Measurements from ENCODE around the gene NPTXR.
A peak's percentile ranks its signal among the peaks of the same experiment; 100 is the strongest.

NPTXR gene

GRCh38 chr22:38874529-38875222 is 30.8 kb upstream of the NPTXR start:
- H3K4me1 ChIP-seq (ENCODE audit: insufficient read depth, poor library complexity, severe bottlenecking) = peaks cover 4% of the 10 kb centered on the region
- no peak for TF ChIP-seq CTCF (IDR thresholded peaks at IDR 0.05; ENCODE audit: poor library complexity, severe bottlenecking)
- no peaks in the 10 kb centered on the region for H3K9me3 ChIP-seq (ENCODE audit: severe bottlenecking)
- ATAC-seq (ENCODE audit: low read depth) = no peak
- no peak for DNase-seq (ENCODE audit: low spot score)
- H3K4me3 ChIP-seq (ENCODE audit: severe bottlenecking) = no peak overlapping the region
- H3K36me3 ChIP-seq (ENCODE audit: low read depth) = peaks cover 10% of the 10 kb centered on the region
- H3K27ac ChIP-seq (ENCODE audit: poor library complexity, severe bottlenecking) = no peak overlapping the region
- H3K27me3 ChIP-seq (ENCODE audit: insufficient read depth, poor library complexity, severe bottlenecking) = peaks cover 33% of the 10 kb centered on the region

- DNase-seq (ENCODE audit: low spot score) = no peak
Observed at GRCh38 chr22:38873469-38874411, 29.9 kb upstream of the NPTXR start.

GRCh38 chr22:38872831-38873248 is 29.0 kb upstream of the NPTXR start:
- Histone ChIP-seq H3K9me3 (ENCODE audit: severe bottlenecking) (no peaks in the 10 kb centered on the region), H3K4me1 (ENCODE audit: insufficient read depth, poor library complexity, severe bottlenecking) (peaks cover 4% of the 10 kb centered on the region), H3K36me3 (ENCODE audit: low read depth) (peaks cover 25% of the 10 kb centered on the region), H3K27ac (ENCODE audit: poor library complexity, severe bottlenecking) (no peak overlapping the region), H3K27me3 (ENCODE audit: insufficient read depth, poor library complexity, severe bottlenecking) (peaks cover 33% of the 10 kb centered on the region), H3K4me3 (ENCODE audit: severe bottlenecking) (peak overlapping the region; percentile 87)
- TF ChIP-seq CTCF (IDR thresholded peaks at IDR 0.05; ENCODE audit: poor library complexity, severe bottlenecking) = no peak
- DNase-seq (ENCODE audit: low spot score) = no peak
- ATAC-seq (ENCODE audit: low read depth) = no peak

More at GRCh38 chr22:38873469-38874411, 29.9 kb upstream of the NPTXR start:
- Histone ChIP-seq H3K27ac (ENCODE audit: poor library complexity, severe bottlenecking) (no peak overlapping the region), H3K4me1 (ENCODE audit: insufficient read depth, poor library complexity, severe bottlenecking) (peaks cover 4% of the 10 kb centered on the region), H3K9me3 (ENCODE audit: severe bottlenecking) (no peaks in the 10 kb centered on the region), H3K4me3 (ENCODE audit: severe bottlenecking) (no peak overlapping the region), H3K27me3 (ENCODE audit: insufficient read depth, poor library complexity, severe bottlenecking) (peaks cover 33% of the 10 kb centered on the region), H3K36me3 (ENCODE audit: low read depth) (peaks cover 16% of the 10 kb centered on the region)
- 0 out of 3 replicates have a peak, but pooled peaks have one; percentile 5 for ATAC-seq (ENCODE audit: low read depth)
- TF ChIP-seq CTCF (IDR thresholded peaks at IDR 0.05; ENCODE audit: poor library complexity, severe bottlenecking) = no peak

GRCh38 chr22:38872172-38872830 is 28.5 kb upstream of the NPTXR start, which contains the start of gene CBX6:
CBX6 (minus strand) TSS chr22:38872216; CDS start chr22:38872190, 26 bp downstream.
- H3K27ac ChIP-seq (ENCODE audit: poor library complexity, severe bottlenecking) = peak within 1 kb of the TSS; percentile 23
- H3K4me3 ChIP-seq (ENCODE audit: severe bottlenecking) = peak within 1 kb of the TSS; percentile 87
- DNase-seq (ENCODE audit: low spot score) = peak; percentile 85
- TF ChIP-seq CTCF (IDR thresholded peaks at IDR 0.05; ENCODE audit: poor library complexity, severe bottlenecking) = no peak
- peak; percentile 60 for ATAC-seq (ENCODE audit: low read depth)
- H3K27me3 ChIP-seq (ENCODE audit: insufficient read depth, poor library complexity, severe bottlenecking) = peaks cover 33% of the 10 kb centered on the region
- H3K9me3 ChIP-seq (ENCODE audit: severe bottlenecking) = no peaks in the 10 kb centered on the region
- peaks cover 26% of the 10 kb centered on the region for H3K36me3 ChIP-seq (ENCODE audit: low read depth)
- H3K4me1 ChIP-seq (ENCODE audit: insufficient read depth, poor library complexity, severe bottlenecking) = peaks cover 4% of the 10 kb centered on the region

All from RWPE2 (cell line).